GM20431 (cell line): ENCODE results near the gene MAP3K6.

ENCODE experiments used
- in situ Hi-C: fragments of 300-500 bp; cut with MseI, MboI; formaldehyde crosslinking; loops from one replicate; pipeline ENCODE4 v1.15.0; 2020; ENCODE audit warnings: low sequenced_read_pairs; ENCODE audit not compliant: unreplicated experiment

The MAP3K6 gene

DNA sequence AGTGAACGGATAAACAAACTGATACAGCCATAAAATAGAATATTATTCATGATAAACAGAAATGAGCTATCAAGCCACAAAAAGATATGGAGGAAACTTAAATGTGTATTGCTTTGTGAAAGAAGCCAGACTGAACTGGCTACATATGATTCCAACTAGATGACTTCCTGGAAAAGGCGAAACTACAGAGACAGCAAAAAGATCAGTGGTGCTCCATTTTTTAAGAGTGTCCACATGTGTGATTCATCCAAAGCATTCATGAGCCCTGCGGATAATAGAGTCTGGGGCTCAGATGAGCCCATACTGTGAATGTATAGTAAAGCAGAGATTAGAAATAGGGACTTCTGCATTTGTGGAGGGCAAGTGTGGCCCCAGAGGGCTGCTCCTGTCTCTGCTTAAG lies 52.6 kb downstream of the MAP3K6 start:
- in situ Hi-C loops, result no loop called here

DNA sequence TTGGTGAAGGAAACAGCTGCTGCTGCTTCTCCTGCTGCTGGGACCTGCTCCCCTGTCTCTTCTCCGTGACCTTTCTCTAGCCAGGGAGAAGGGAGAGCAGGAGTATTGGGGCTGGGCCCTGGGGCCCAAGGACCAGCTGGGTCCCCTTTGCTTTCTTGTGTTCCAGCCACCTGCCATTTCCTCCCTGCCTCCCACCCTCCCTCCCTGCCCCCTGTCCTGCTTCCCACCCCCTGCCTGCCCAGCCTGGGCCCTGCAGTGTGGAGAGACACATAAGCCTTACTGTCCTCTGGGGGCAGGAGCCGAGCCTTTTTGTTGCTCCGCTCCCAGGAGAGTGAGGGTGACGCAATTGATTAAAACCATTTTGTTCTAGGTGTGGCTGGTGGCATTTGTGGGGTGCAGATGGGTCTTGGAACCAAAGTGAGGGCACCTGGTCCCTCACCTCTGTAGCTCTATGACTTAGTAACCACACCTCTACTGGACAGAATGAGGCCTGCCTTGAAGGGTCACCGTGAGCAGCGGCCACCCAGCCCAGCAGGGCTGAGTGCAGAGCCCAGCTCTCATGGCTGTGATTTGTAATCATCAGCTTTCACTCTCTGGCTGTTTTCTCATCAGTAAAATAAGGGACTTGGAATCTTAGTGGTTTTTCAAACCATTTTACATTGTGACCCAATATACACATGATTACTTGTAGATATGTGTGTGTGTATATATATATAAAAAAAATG lies 58.7 kb downstream of the MAP3K6 start:
- in situ Hi-C loops, result no loop called here

DNA sequence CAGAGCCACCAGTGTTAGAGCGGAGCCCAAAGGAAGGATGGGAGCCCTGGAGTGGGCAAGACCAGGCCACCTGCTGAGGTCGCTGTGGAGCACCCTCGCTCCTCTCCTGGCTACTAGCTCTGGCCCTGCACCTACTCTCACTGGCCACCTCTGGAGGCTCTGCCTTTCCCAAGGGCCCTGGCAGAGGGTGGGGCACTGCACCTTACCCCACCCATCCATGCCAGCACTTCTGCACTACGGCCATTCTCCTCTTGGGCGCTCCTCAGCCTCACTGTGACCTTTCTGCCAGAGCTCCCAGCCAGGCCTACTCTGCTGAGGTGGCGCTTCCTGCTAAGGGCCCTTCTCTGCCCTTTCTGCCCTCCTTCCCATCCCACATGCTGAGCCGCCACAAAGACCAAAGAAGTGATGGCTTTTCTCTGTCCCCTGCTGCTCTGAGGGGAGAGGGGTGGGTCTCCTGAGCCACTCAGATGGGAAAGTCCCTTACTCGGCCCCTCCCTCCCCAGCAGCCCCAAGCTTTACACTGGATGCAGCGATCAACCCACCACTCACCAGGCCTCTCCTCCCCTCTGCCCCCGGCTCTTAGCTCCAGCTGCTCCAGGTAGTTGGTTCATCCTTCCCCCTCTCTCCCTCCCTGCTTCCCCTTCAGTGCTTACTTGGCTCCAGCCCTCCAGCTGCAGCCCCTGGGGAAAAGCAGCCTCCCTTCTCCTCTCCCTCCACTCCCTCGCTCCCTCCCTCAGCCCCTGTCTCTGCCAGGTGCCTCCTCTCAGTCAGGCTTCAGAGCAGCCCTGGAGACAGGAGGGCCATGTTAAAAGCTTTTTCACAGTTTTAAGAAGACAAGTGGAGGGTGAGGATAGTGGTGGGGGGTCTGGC lies 59.6 kb downstream of the MAP3K6 start:
- in situ Hi-C loops, result no loop called here

DNA sequence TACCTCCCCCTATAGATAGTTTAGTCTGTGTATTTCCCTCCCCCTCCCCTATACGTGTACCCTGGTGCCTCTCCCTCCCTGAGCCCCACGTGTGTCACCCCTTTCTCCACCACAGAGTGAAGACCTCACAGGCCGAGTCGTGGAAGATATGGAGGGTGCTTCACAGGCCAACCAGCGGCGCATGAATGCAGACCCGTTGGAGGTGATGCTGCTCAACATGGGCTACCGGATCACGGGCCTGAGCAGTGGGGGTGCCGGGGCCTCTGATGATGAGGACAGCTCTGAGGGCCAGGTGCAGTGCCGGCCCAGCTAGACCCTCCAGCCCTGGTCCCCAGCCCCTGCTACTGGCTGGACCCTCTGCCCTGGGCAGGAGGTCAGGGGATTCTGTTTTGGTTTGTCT lies 60.7 kb downstream of the MAP3K6 start:
- in situ Hi-C loops, result no loop called here
